ENCODE measurements around the gene ATP5PD. TPM values are rescaled to one million over a fixed set of nuclear protein-coding genes. Genes with fewer than 3 reads are reported as not detected.
A peak's percentile ranks its signal among the peaks of the same experiment; 100 is the strongest.
"Not testable (repeated sequence)": the region's sequence is repeated elsewhere in the genome, so short reads cannot be mapped to it uniquely, and the experiment has no call there.

The ATP5PD gene
- total RNA-seq, 2 donors from 2014 or later: 123 to 145 TPM

- ATAC-seq: no peak
- H3K4me3 Mint-ChIP-seq: peak overlapping the region; percentile 19
- DNase-seq: no peak
- H3K27me3 Mint-ChIP-seq: no peaks in the 10 kb centered on the region
- no peaks in the 10 kb centered on the region for H3K36me3 Mint-ChIP-seq (ENCODE audit: low read depth)
- peak overlapping the region; percentile 16 for H3K27ac Mint-ChIP-seq
- H3K9me3 ChIP-seq (ENCODE audit: control insufficient read depth, low read length, poor library complexity, severe bottlenecking): no peaks in the 10 kb centered on the region
- H3K4me1 Mint-ChIP-seq: peaks cover 29% of the 10 kb centered on the region
Measured at GRCh38 chr17:75084039-75084660, 37.4 kb upstream of the ATP5PD start.

GRCh38 chr17:75082683-75083082, 35.9 kb upstream of the ATP5PD start:
- DNase-seq (no peak), ATAC-seq (no peak)
- no peaks in the 10 kb centered on the region for H3K9me3 ChIP-seq (ENCODE audit: control insufficient read depth, low read length, poor library complexity, severe bottlenecking)
- H3K36me3 Mint-ChIP-seq (ENCODE audit: low read depth): no peaks in the 10 kb centered on the region
- no peak overlapping the region for H3K4me3 Mint-ChIP-seq
- H3K27me3 Mint-ChIP-seq: no peaks in the 10 kb centered on the region
- H3K27ac Mint-ChIP-seq: no peak overlapping the region
- peaks cover 26% of the 10 kb centered on the region for H3K4me1 Mint-ChIP-seq

GRCh38 chr17:75081611-75082540, 35.1 kb upstream of the ATP5PD start:
- no peak overlapping the region for H3K27ac Mint-ChIP-seq
- H3K4me1 Mint-ChIP-seq: peaks cover 28% of the 10 kb centered on the region
- H3K27me3 Mint-ChIP-seq: no peaks in the 10 kb centered on the region
- ATAC-seq: no peak
- no peak for DNase-seq
- no peak overlapping the region for H3K4me3 Mint-ChIP-seq
- H3K9me3 ChIP-seq (ENCODE audit: control insufficient read depth, low read length, poor library complexity, severe bottlenecking): no peaks in the 10 kb centered on the region
- H3K36me3 Mint-ChIP-seq (ENCODE audit: low read depth): no peaks in the 10 kb centered on the region

- DNase-seq (no peak), ATAC-seq (no peak)
Measured at GRCh38 chr17:75079023-75079373, 32.2 kb upstream of the ATP5PD start.

GRCh38 chr17:75078284-75079022, 31.7 kb upstream of the ATP5PD start:
- peak overlapping the region; percentile 75 for H3K27ac Mint-ChIP-seq
- no peaks in the 10 kb centered on the region for H3K36me3 Mint-ChIP-seq (ENCODE audit: low read depth)
- no peaks in the 10 kb centered on the region for H3K9me3 ChIP-seq (ENCODE audit: control insufficient read depth, low read length, poor library complexity, severe bottlenecking)
- peaks cover 16% of the 10 kb centered on the region for H3K4me1 Mint-ChIP-seq
- H3K27me3 Mint-ChIP-seq: no peaks in the 10 kb centered on the region
- ATAC-seq: peak; percentile 16
- no peak for DNase-seq
- peak overlapping the region; percentile 31 for H3K4me3 Mint-ChIP-seq

More at GRCh38 chr17:75079023-75079373, 32.2 kb upstream of the ATP5PD start:
- H3K27ac Mint-ChIP-seq: peak overlapping the region; percentile 3
- peak overlapping the region; percentile 31 for H3K4me3 Mint-ChIP-seq
- H3K36me3 Mint-ChIP-seq (ENCODE audit: low read depth): no peaks in the 10 kb centered on the region
- H3K27me3 Mint-ChIP-seq: no peaks in the 10 kb centered on the region
- H3K4me1 Mint-ChIP-seq: peaks cover 19% of the 10 kb centered on the region
- H3K9me3 ChIP-seq (ENCODE audit: control insufficient read depth, low read length, poor library complexity, severe bottlenecking): no peaks in the 10 kb centered on the region

- ATAC-seq: peak; percentile 87
- Mint-ChIP-seq H3K4me3 (peak overlapping the region; percentile 80), H3K27ac (peak overlapping the region; percentile 75), H3K36me3 (ENCODE audit: low read depth) (no peaks in the 10 kb centered on the region), H3K27me3 (no peaks in the 10 kb centered on the region), H3K4me1 (peaks cover 15% of the 10 kb centered on the region)
- H3K9me3 ChIP-seq (ENCODE audit: control insufficient read depth, low read length, poor library complexity, severe bottlenecking): no peaks in the 10 kb centered on the region
- DNase-seq: peak in 2 of 3 donors; percentile 26 to 31
Measured at GRCh38 chr17:75077496-75078283, 30.9 kb upstream of the ATP5PD start.

GRCh38 chr17:75077072-75077495, 30.3 kb upstream of the ATP5PD start:
- peak overlapping the region; percentile 80 for H3K4me3 Mint-ChIP-seq
- DNase-seq: no peak
- H3K27me3 Mint-ChIP-seq: no peaks in the 10 kb centered on the region
- no peaks in the 10 kb centered on the region for H3K9me3 ChIP-seq (ENCODE audit: control insufficient read depth, low read length, poor library complexity, severe bottlenecking)
- H3K36me3 Mint-ChIP-seq (ENCODE audit: low read depth): no peaks in the 10 kb centered on the region
- H3K4me1 Mint-ChIP-seq: peaks cover 12% of the 10 kb centered on the region
- H3K27ac Mint-ChIP-seq: peak overlapping the region; percentile 21
- no peak for ATAC-seq

GRCh38 chr17:75075597-75076336, 29.0 kb upstream of the ATP5PD start:
- H3K4me1 Mint-ChIP-seq: peaks cover 11% of the 10 kb centered on the region
- no peaks in the 10 kb centered on the region for H3K36me3 Mint-ChIP-seq (ENCODE audit: low read depth)

GRCh38 chr17:75074532-75074931, 27.8 kb upstream of the ATP5PD start:
- no peak overlapping the region for H3K27ac Mint-ChIP-seq
- no peak for ATAC-seq
- H3K9me3 ChIP-seq (ENCODE audit: control insufficient read depth, low read length, poor library complexity, severe bottlenecking): no peaks in the 10 kb centered on the region
- no peak overlapping the region for H3K4me3 Mint-ChIP-seq
- no peaks in the 10 kb centered on the region for H3K36me3 Mint-ChIP-seq (ENCODE audit: low read depth)
- H3K4me1 Mint-ChIP-seq: peaks cover 14% of the 10 kb centered on the region
- DNase-seq: no peak
- no peaks in the 10 kb centered on the region for H3K27me3 Mint-ChIP-seq

More at GRCh38 chr17:75075597-75076336, 29.0 kb upstream of the ATP5PD start:
- peak overlapping the region; percentile 14 for H3K27ac Mint-ChIP-seq
- H3K4me3 Mint-ChIP-seq: no peak overlapping the region
- ATAC-seq (no peak), DNase-seq (no peak)
- no peaks in the 10 kb centered on the region for H3K9me3 ChIP-seq (ENCODE audit: control insufficient read depth, low read length, poor library complexity, severe bottlenecking)
- no peaks in the 10 kb centered on the region for H3K27me3 Mint-ChIP-seq

- ATAC-seq (no peak), DNase-seq (no peak)
- Mint-ChIP-seq H3K27ac (no peak overlapping the region), H3K27me3 (no peaks in the 10 kb centered on the region), H3K36me3 (ENCODE audit: low read depth) (no peaks in the 10 kb centered on the region), H3K4me3 (no peak overlapping the region), H3K4me1 (peaks cover 13% of the 10 kb centered on the region)
- H3K9me3 ChIP-seq (ENCODE audit: control insufficient read depth, low read length, poor library complexity, severe bottlenecking): no peaks in the 10 kb centered on the region
Measured at GRCh38 chr17:75073618-75074047, 26.9 kb upstream of the ATP5PD start.

GRCh38 chr17:75072909-75073308, 26.1 kb upstream of the ATP5PD start:
- not testable (repeated sequence) for ATAC-seq, H3K27me3 Mint-ChIP-seq
- peaks cover 15% of the 10 kb centered on the region for H3K4me1 Mint-ChIP-seq

More at GRCh38 chr17:75072909-75073308, 26.1 kb upstream of the ATP5PD start:
- H3K36me3 Mint-ChIP-seq (ENCODE audit: low read depth); H3K27ac Mint-ChIP-seq; H3K9me3 ChIP-seq (ENCODE audit: control insufficient read depth, low read length, poor library complexity, severe bottlenecking); DNase-seq; H3K4me3 Mint-ChIP-seq: not testable (repeated sequence)
